HG02943 (cell line): ENCODE data around the gene PSENEN.

Experiments
- ATAC-seq: cut with Tn5 transposase; IDR thresholded peaks from one replicate; pipeline ENCODE4 v1.9.1; 2021; ENCODE audit warnings: mild to moderate bottlenecking, low read depth, moderate library complexity; ENCODE audit not compliant: unreplicated experiment

PSENEN gene

GRCh38 chr19:35732540-35733179 is 12.8 kb upstream of the PSENEN start:
- no peak for ATAC-seq

- no peak for ATAC-seq
These were observed 12.0 kb upstream of the PSENEN start for GRCh38 chr19:35733180-35734125.

GRCh38 chr19:35734273-35734672 is 11.2 kb upstream of the PSENEN start:
- no peak for ATAC-seq

- ATAC-seq, result no peak
These were observed 10.6 kb upstream of the PSENEN start for GRCh38 chr19:35734889-35735288.

- no peak for ATAC-seq
These were observed 8.3 kb upstream of the PSENEN start for GRCh38 chr19:35736913-35737886.

GRCh38 chr19:35738021-35738886 is 7.2 kb upstream of the PSENEN start:
- ATAC-seq, result no peak

- ATAC-seq, result no peak
These were observed 6.6 kb upstream of the PSENEN start for GRCh38 chr19:35738887-35739229.

GRCh38 chr19:35739275-35740107 is 6.0 kb upstream of the PSENEN start:
- ATAC-seq, result no peak

GRCh38 chr19:35740108-35740422 is 5.4 kb upstream of the PSENEN start:
- ATAC-seq, result no peak

GRCh38 chr19:35740423-35741202 is 4.8 kb upstream of the PSENEN start:
- ATAC-seq, result peak; percentile 56

- ATAC-seq, result no peak
These were observed 4.3 kb upstream of the PSENEN start for GRCh38 chr19:35741203-35741515.

- no peak for ATAC-seq
These were observed 3.2 kb upstream of the PSENEN start, which contains the start of gene IGFLR1 for GRCh38 chr19:35742121-35742724. Gene IGFLR1, minus strand, starts transcription at chr19:35742452. Its CDS starts 1,272 bp downstream, at chr19:35741180.

GRCh38 chr19:35743640-35744429 is 1.6 kb upstream of the PSENEN start:
- ATAC-seq, result no peak

GRCh38 chr19:35744430-35745327 is 772 bp upstream of the PSENEN start:
- no peak for ATAC-seq

GRCh38 chr19:35746087-35746462 is 624 bp downstream of the PSENEN start:
- no peak for ATAC-seq

- ATAC-seq, result no peak
These were observed 1.1 kb downstream of the PSENEN start for GRCh38 chr19:35746531-35746930.
